GM12872 (cell line): ENCODE measurements around the gene MT1B.

ENCODE experiments used
- CTCF ChIP-seq: IDR thresholded peaks from 3 replicates; pipeline ENCODE4 v1.5.1; 2011; ENCODE audit warnings: low read depth, mild to moderate bottlenecking, low read length, moderate library complexity; ENCODE audit not compliant: insufficient read depth

The MT1B gene

GRCh38 chr16:56681939-56682702 lies 30.4 kb downstream of the MT1B start, which contains the start of gene MT1X:
Gene MT1X (plus strand): TSS chr16:56682470. CDS start chr16:56682541, 71 bp downstream.
- TF ChIP-seq CTCF, result no peak

- TF ChIP-seq CTCF, result no peak
Observed at GRCh38 chr16:56682703-56683397, 31.2 kb downstream of the MT1B start.

GRCh38 chr16:56683424-56684172 lies 31.9 kb downstream of the MT1B start:
- TF ChIP-seq CTCF, result no peak

- no peak for TF ChIP-seq CTCF
Observed at GRCh38 chr16:56684256-56684925, 32.7 kb downstream of the MT1B start.

GRCh38 chr16:56684926-56685590 lies 33.4 kb downstream of the MT1B start:
- no peak for TF ChIP-seq CTCF

- no peak for TF ChIP-seq CTCF
Observed at GRCh38 chr16:56686758-56687157, 35.1 kb downstream of the MT1B start.
